ENCODE data around the gene MAPK8IP3.

GRCh38 chr16:1817716-1818115 lies 111.7 kb downstream of the MAPK8IP3 start:
- no peak for TF ChIP-seq CTCF (IDR thresholded peaks at IDR 0.05)
- no peak for TF ChIP-seq ZFX (IDR thresholded peaks at IDR 0.05; ENCODE audit: borderline replicate concordance)

All from 22Rv1 (cell line).